HG02870 (cell line): ENCODE measurements around the gene NHLRC4.

Experiments
- ATAC-seq: cut with Tn5 transposase; IDR thresholded peaks from one replicate; pipeline ENCODE4 v1.9.1; 2021; ENCODE audit warnings: mild to moderate bottlenecking, moderate library complexity; ENCODE audit not compliant: unreplicated experiment

NHLRC4 gene

GRCh38 chr16:552171-552570, 14.6 kb upstream of the NHLRC4 start:
- ATAC-seq: no peak

GRCh38 chr16:553601-554296, 13.1 kb upstream of the NHLRC4 start:
- ATAC-seq: no peak

GRCh38 chr16:554297-554621, 12.5 kb upstream of the NHLRC4 start:
- no peak for ATAC-seq

GRCh38 chr16:554640-555365, 12.0 kb upstream of the NHLRC4 start:
- no peak for ATAC-seq

- no peak for ATAC-seq
These were observed 11.0 kb upstream of the NHLRC4 start for GRCh38 chr16:555528-556473.

- no peak for ATAC-seq
These were observed 10.2 kb upstream of the NHLRC4 start for GRCh38 chr16:556474-557173.

- no peak for ATAC-seq
These were observed 9.1 kb upstream of the NHLRC4 start for GRCh38 chr16:557463-558297.

GRCh38 chr16:558298-559020, 8.3 kb upstream of the NHLRC4 start:
- ATAC-seq: no peak

- no peak for ATAC-seq
These were observed 7.8 kb upstream of the NHLRC4 start for GRCh38 chr16:559021-559380.

GRCh38 chr16:559411-560203, 7.2 kb upstream of the NHLRC4 start:
- ATAC-seq: no peak

- no peak for ATAC-seq
These were observed 6.6 kb upstream of the NHLRC4 start, which contains the start of gene PRR35 for GRCh38 chr16:560204-560700. Gene PRR35, plus strand, starts transcription at chr16:560394. Its CDS starts 2,901 bp downstream, at chr16:563295.

GRCh38 chr16:560701-561412, 5.9 kb upstream of the NHLRC4 start:
- ATAC-seq: no peak

- no peak for ATAC-seq
These were observed 5.4 kb upstream of the NHLRC4 start for GRCh38 chr16:561413-561794.

- no peak for ATAC-seq
These were observed 4.6 kb upstream of the NHLRC4 start for GRCh38 chr16:561957-562938.

- ATAC-seq: no peak
These were observed 3.6 kb upstream of the NHLRC4 start for GRCh38 chr16:563072-563644.

- no peak for ATAC-seq
These were observed 2.0 kb upstream of the NHLRC4 start for GRCh38 chr16:564690-565418.
